Psoas muscle (tissue), 8 donors: ENCODE results near the gene CCDC83. TPM values are rescaled to one million over a fixed set of nuclear protein-coding genes. Genes with fewer than 3 reads are reported as not detected.

Experiments used
- ATAC-seq, 4 donors: fragments of 200-7000 bp; cut with Tn5 transposase; one replicate each; pipeline ENCODE4 v1.9.1; 2020; ENCODE audit warnings: moderate library complexity in 3 of 4, mild to moderate bottlenecking in 2 of 4
- DNase-seq, 2 donors: peaks; one replicate each; pipeline ENCODE4 v3.0.0-alpha.2; 2020
- H3K27ac ChIP-seq: fragments of 200-600 bp; one replicate; pipeline ENCODE4 v1.8.0; 2022
- H3K27me3 ChIP-seq, 3 donors: fragments of 200-600 bp in 1 of 3; one replicate each; pipeline versions ENCODE4 v1.6.1 to v1.8.0; 2013 to 2022; ENCODE audit warnings: low read length in 2 of 3, mild to moderate bottlenecking in 2 of 3, moderate library complexity in 1 of 3; ENCODE audit not compliant: insufficient read depth in 3 of 3
- H3K36me3 ChIP-seq, 2 donors: fragments of 200-600 bp in 1 of 2; one replicate each; pipeline versions ENCODE4 v1.6.1 to v1.8.0; 2013 to 2022; ENCODE audit warnings: low read depth in 1 of 2, mild to moderate bottlenecking in 1 of 2, moderate library complexity in 1 of 2; ENCODE audit not compliant: insufficient read depth in 1 of 2
- H3K4me1 ChIP-seq: fragments of 200-600 bp; one replicate; pipeline ENCODE4 v1.8.0; 2022
- H3K4me3 ChIP-seq: fragments of 200-600 bp; one replicate; pipeline ENCODE4 v1.8.0; 2022; ENCODE audit warnings: mild to moderate bottlenecking
- H3K9me3 ChIP-seq: fragments of 200-600 bp; one replicate; pipeline ENCODE4 v1.8.0; 2022
- CTCF ChIP-seq: fragments of 200-600 bp; IDR thresholded peaks from one replicate; pipeline ENCODE4 v1.8.0; 2022; ENCODE audit warnings: antibody characterized with exemption
- WGBS, 3 donors: extraction: QIAGEN DNeasy Blood & Tissue Kit; methylation state at CpG; one replicate each; pipeline versions ENCODE4 v1.1.6 to v1.1.7; 2013; 5-methylcytosine and 5-hydroxymethylcytosine counted together
- intact Hi-C, 2 donors: fragments of 100-400 bp; cut with DNase I; formaldehyde crosslinking; loops; one replicate each; pipeline versions ENCODE4 v1.11.0 to v1.14.2; 2022
- polyA plus RNA-seq, 3 donors: library from polyadenylated mRNA; stranded (reverse); fragments of 200-250 nt; gene quantifications; one replicate each; pipeline ENCODE4 v1.2.3, GENCODE V29; 2013
- total RNA-seq, 4 donors: library from RNA; stranded (reverse); fragmentation: NEBNext Ultra II Directional in 2 of 4; extraction: Animal tissue kit (Norgen Biotek cat#: 25700) in 2 of 4; gene quantifications; one replicate each; pipeline versions ENCODE4 v1.2.1 to v1.2.4, GENCODE V29; 2021 to 2023
- donor health status: healthy with polysubstance abuse.
- donor health status: DM: no; HTN: no; CAD: no; lungs with moderate emphysema.
- donor health status: Bipolar disorder and iron deficiency.
- donor health status: healthy.
- donor health status: DM: yes; HTN: yes; CAD: no.
- donor health status: DM: no; HTN: no; CAD: no.
- donor health status: DM: no; HTN: no; CAD: no.
- donor health status: DM: yes; HTN: yes; CAD: no.

CCDC83 gene
- total and polyA plus RNA-seq, 7 donors, result not detected

GRCh38 chr11:85945296-85945695, 90.1 kb downstream of the CCDC83 start:
- no peak for TF ChIP-seq CTCF
- H3K9me3 ChIP-seq, result no peaks in the 10 kb centered on the region
- H3K27me3 ChIP-seq, result no peaks in the 10 kb centered on the region
- ATAC-seq, result no peak
- DNase-seq, result no peak
- WGBS, 3 donors, result 93 to 97% (median 95%) methylated on average over 2 of the region's 2 CpGs
- no peaks in the 10 kb centered on the region for H3K36me3 ChIP-seq
- peaks cover 8% of the 10 kb centered on the region for H3K4me1 ChIP-seq
- intact Hi-C loops, result loop anchor here in 1 of 2 donors (5.0 kb wide), 1 partner anchor 252 kb away; no protein-coding TSS in a partner anchor
- H3K27ac ChIP-seq, result no peak overlapping the region
- H3K4me3 ChIP-seq, result no peak overlapping the region

- Histone ChIP-seq H3K36me3 (no peaks in the 10 kb centered on the region), H3K27ac (no peak overlapping the region), H3K4me3 (no peak overlapping the region), H3K27me3 (no peaks in the 10 kb centered on the region), H3K9me3 (no peaks in the 10 kb centered on the region), H3K4me1 (peaks cover 8% of the 10 kb centered on the region)
- intact Hi-C loops, result loop anchor here in 1 of 2 donors (5.0 kb wide), 1 partner anchor 252 kb away; no protein-coding TSS in a partner anchor
- no peak for DNase-seq
- no peak for TF ChIP-seq CTCF
- no peak for ATAC-seq
Measured at GRCh38 chr11:85945788-85946187, 90.6 kb downstream of the CCDC83 start.

GRCh38 chr11:85946221-85946620, 91.0 kb downstream of the CCDC83 start:
- Histone ChIP-seq H3K27ac (no peak overlapping the region), H3K27me3 (no peaks in the 10 kb centered on the region), H3K9me3 (no peaks in the 10 kb centered on the region), H3K4me1 (peaks cover 8% of the 10 kb centered on the region), H3K4me3 (no peak overlapping the region), H3K36me3 (no peaks in the 10 kb centered on the region)
- no peak for TF ChIP-seq CTCF
- intact Hi-C loops, result loop anchor here in 1 of 2 donors (5.0 kb wide), 1 partner anchor 251 kb away; no protein-coding TSS in a partner anchor
- DNase-seq (no peak), ATAC-seq (no peak)

- TF ChIP-seq CTCF, result no peak
- intact Hi-C loops, result loop anchor here in 1 of 2 donors (5.0 kb wide), 1 partner anchor 250 kb away; no protein-coding TSS in a partner anchor
- WGBS, 3 donors, result 19 to 30% (median 21%) methylated on average over 5 of the region's 5 CpGs
- no peaks in the 10 kb centered on the region for H3K36me3 ChIP-seq
- ATAC-seq (peak; percentile 43 to 69 (median 64)), DNase-seq (no peak)
- H3K4me1 ChIP-seq, result peaks cover 8% of the 10 kb centered on the region
- H3K9me3 ChIP-seq, result no peaks in the 10 kb centered on the region
- peak overlapping the region; percentile 61 for H3K27ac ChIP-seq
- H3K4me3 ChIP-seq, result no peak overlapping the region
- H3K27me3 ChIP-seq, result no peaks in the 10 kb centered on the region
Measured at GRCh38 chr11:85947431-85948272, 92.5 kb downstream of the CCDC83 start.
